Inflammatory macrophage treated with lipopolysaccharide for 1 hour (primary cell): ENCODE measurements around the gene MID1.

Experiments
- DNase-seq, 2 donors: peaks; one replicate each; pipeline ENCODE4 v3.0.0-alpha.2; 2020 to 2022

The MID1 gene

DNA sequence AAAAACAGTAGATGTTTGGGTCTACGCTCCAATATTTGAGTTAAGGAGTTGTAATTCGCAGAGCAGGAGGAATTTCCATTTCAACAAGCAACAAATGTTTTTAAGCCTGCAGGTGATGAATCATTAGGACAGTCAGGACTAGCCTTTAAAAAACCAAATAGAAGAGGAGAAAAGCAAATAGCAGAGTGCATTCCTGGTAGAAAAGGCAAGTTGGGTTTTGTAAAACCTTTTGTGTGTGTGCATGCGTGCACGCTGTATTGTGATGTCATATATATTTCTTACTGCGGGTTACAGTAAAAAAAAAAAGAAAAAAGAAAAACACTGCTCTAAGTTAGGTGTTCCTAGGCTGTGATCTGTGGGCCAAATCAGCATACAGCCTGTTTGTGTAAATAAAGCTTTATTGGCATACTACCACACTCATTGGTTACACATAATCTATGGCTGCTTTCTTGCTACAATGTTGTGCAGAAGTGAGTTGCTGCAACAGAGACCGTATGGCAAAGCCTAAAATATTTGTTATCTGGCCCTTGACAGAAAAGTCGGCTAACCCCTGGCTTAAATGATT is 135.6 kb downstream of the MID1 start:
- DNase-seq, result no peak

DNA sequence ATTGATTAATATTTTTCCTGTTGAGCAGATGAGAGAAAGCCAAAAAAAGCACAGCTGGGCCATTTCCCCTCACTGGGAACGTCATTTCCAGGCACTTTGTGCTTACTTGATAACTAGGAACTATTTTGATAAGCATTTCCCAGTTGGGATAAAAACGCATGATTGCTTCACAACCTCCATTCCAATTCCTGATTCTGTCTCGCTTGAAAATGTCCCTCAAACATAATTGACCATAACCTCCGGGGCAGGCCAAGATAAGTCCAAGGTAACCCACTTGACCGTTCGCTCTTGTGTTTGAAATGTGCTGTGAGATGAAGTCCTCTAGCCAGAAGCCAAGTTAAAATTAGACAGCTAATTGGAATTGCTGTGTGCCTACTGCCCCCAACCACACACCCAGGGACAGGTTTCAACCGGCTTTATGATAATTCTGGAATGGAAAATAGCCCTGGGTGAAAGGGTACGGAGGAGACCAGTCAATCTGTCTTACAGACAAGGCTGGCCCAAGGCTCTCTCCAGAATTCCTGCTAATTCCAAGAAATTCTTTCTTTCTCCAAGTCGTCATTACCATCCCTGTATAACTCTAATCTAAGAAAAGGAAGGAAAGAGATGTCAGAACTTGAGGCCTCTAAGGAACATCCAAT is 137.1 kb downstream of the MID1 start:
- no peak for DNase-seq

DNA sequence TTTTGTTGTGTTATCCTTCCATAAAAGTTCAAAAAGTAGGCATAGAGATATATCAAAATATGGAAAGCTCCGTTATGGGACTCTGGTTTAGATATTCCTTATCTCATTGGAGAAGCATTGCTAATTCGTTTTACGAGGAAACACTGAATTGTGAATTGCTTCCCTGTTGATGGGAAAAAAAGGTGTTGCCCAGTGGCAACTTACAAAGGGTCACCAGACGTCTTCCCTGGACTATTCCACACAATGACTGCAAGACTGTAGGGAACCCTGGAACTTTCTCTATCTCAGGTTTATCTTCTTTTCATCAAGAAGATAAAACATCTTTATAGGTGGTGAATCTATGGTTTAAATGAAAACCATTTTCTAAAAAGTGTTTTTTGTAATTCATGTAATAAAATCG is 137.7 kb downstream of the MID1 start:
- no peak for DNase-seq

DNA sequence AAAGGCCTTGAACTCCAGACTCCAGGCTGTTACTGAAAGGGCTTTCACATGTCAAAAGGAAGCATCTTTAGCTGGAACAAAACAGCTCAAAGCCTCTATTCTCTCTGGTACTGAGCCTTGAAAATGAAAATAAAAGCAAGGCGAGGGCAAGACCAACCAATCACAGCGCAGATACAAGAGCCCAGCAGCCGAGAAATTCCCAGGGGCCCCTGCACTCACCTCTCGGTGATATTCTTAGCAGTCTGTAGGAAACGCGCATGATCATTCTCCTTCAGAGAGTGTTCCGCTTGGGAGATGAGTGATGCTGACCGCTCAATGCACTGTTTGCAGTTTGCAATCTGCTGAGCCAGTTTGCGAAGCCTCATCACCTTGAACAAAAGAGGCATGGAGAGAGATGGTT is 138.1 kb downstream of the MID1 start:
- DNase-seq, result no peak

DNA sequence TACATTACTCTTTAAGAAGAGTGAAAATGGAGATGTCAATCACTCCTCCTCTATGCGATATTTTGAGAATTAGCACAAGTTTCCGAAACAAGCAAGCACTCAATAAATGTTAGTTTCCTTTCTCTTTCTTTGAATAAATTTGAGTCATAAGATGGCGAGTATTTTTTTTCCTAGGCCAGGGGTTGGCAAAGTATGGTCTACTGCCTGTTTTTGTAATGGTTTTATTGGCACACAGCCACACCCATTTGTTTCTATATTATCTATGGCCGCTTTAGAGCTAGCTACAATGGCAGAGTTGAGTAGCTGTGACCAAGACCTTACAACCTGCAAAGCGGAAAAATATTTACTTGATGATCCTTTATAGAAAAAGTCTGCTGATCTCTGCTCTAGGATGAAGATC is 139.5 kb downstream of the MID1 start:
- DNase-seq, result no peak

DNA sequence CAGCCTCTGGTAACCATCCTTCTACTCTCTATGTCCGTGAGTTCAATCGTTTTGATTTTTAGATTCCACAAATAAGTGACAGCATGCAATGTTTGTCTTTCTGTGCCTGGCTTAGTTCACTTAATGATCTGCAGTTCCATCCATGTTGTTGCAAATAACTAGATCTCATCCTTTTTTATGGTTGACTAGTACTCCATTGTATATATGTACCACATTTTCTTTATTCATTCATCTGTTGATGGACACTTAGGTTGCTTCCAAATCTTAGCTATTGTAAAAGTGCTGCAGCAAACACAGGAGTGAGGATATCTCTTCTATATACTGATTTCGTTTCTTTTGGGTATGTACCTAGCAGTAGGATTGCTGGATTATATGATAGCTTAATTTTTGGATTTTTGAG is 140.9 kb downstream of the MID1 start:
- no peak for DNase-seq

DNA sequence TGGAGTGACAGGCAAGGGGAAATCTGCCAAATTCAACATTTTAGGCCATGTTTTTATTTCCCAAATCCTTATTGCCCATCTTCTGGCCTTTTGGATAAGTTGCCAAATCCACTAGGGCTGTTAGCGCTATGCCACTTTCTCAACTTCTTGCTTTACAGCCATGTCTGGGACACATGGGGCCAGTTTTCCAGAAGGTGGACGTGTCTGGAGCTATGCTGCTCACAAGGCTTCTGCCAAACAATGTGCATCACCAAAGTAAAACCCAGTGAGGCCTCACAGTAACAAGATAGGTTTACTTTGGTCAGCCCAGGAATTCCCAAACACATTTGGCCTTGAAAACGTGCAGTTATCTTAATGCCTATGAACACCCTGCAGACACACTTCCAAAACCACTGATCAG is 142.9 kb downstream of the MID1 start:
- DNase-seq, result no peak

DNA sequence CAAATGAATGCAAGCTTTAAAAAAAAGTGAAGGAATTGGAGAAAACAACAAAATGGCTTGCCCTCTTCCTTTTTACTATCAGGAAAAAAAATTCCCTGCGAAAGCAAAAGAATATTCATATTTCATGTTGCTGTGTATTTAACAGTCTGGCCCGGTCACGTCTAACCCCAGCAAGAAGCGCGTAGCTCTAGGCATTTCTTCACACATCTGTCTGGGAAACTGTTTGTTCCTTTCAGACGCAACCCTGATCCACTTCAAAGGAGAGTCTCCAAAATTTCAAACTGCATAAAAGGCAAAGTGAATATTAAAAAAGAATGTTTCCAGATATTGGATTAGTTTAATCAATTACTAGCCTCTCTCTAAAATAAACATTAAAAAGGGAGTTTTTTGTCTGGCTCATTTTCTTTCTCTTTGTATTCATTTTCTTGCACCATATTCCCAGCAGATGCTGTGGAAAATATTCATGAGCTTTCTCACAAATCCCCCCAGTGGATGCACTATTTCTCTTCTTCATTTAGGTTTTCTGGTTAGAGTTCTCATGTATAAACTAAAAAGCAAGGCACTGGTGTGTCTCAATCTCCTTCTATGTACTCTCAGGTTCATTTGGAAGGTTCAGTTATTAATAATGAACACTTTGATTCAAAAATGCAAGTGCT is 145.3 kb downstream of the MID1 start:
- DNase-seq, result no peak

DNA sequence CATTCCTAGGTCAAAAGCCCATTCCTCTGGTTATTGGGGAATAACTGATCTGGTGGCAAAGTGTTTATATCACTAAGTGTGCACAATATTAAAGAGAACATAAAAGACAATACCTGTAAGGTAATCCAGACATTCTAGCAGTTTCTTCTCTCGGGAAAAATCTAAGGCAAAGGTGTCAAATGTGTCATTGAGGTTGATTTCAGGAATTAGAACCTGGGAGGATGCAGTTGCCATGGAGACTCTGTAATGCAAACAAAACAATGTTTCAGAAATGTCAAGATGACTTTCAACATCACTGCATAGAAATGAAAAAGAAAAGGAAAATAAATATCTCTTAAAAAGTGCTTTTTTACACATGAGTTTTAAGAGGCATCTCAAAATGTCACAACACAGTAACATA is 145.9 kb downstream of the MID1 start:
- no peak for DNase-seq

DNA sequence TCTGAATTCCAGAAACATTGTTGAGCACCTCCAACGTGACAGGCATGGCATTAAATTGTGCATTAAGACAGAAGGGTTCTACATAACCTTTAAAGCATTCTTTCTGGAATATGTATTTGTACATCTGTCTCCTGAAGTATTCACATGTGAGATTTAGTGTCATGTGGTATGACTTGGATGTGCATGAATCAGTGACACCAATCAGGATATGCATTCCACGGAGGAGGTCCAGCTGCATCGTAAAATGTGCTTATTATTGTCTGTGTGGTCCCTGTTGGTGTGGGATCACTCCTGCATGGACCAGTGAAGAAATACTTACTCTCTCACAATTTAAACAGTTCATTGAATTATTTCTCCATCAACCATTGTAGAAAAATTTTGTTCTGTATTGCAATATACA is 149.0 kb downstream of the MID1 start:
- DNase-seq, result no peak

DNA sequence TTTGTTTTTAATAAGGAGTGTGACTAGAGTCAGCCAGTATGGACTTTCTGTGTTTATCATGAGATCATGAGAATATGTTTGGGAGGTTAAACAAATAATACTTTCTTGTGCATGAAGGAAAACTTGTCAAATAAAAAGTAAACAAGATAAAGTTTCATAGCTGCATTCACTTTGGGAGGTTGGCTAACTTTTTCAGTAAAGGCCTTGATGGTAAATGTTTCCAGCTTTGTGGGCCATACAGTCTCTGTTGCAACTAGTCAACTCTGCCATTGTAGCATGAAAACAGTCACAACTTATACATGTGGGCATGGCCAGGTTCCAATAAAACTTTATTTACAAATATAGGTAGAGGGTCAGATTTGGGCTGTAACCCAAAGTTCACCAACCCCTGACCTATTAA is 150.4 kb downstream of the MID1 start:
- DNase-seq, result no peak

DNA sequence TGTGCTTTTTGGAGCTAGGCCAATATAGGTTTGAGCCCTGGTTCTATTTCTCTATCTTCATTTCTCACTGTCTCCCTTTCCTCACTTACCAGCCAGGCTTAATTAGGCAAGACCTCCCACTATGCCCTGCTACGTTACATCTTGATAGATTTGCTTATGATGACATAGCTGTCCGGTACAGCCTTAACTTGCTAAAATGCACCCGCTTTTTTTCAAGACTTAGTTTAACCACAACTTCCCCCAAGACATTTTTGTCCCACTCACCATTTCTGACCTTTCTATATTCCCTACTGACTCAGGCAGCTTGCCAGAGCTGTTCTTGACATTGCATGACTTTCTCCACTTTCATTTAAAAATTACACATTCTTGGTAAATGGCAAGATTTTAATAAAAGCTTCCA is 152.6 kb downstream of the MID1 start:
- DNase-seq, result peak; percentile 45 to 53

DNA sequence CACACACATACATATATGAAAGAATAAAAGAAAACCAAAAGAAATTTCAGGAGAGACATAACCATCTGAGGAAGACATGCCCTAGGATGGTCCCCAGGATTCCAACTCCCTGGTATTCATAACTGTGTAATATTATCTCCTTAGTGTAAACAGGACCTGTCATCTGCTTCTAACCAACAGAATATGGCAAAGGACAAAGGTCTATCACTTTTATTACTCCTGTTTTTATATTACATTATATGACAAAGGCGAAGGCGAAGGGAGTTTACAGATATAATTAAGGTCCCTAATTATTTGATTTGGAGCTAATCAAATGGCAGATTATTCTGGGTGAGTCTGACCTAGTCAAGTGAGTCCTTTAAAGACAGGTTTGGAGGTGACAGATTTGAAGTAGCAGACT is 155.1 kb downstream of the MID1 start:
- no peak for DNase-seq

DNA sequence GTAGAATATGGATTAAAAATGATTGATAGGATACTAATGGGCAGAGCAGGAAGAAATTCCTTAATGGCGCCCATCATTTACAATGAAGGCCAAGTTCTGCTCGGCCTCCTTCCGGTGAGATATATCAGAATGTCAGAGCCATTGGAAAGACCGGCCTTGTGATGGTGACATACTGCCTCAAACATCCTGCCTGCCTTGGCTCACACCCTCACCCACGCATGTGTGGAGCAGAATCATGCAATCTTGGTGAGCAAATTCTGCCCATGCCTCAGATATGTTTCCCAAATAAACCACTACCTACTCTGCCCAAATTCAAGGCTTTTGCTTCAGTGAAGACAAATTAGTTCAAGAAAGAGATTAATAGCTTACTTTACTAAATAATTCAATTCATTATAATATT is 163.3 kb downstream of the MID1 start:
- DNase-seq, result peak in 1 of 2 donors; percentile 33

DNA sequence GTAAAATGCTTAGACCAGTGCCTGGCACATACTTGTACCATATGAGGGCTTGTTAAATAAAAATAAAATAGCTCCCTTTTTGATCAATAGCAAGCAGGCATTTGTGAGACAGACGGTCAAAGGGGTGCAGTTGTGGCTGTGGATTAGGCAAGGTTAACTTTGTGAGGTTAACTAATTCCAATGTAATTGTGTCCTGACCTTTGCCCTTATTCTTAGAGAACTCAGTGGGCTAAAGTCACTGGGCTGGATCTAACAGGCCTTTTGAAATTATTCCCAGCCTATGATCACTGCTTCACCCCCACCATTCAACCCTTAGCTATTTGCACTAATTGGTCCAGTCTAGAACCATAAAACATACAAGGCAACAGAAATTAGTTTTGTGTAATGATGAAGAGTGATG is 166.4 kb downstream of the MID1 start:
- no peak for DNase-seq

DNA sequence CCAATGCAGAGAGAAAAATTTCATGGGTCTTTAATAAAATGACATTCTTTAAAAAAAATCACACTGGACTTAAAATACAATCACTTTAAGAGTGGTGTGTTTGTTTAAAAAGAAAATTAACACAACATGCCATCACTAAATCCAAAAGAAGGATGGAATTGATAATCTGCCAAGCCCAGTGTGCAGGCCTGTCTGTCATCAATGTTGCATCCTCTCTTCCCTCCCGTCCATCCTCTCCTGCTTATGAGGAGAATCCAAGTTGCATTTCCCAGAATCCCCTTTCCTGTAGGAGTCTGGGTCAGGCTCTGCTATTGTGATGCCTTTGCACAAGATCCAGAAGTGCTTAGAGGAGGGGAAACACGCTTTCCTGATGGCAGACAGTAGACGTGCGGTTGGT is 169.4 kb downstream of the MID1 start:
- DNase-seq, result no peak

DNA sequence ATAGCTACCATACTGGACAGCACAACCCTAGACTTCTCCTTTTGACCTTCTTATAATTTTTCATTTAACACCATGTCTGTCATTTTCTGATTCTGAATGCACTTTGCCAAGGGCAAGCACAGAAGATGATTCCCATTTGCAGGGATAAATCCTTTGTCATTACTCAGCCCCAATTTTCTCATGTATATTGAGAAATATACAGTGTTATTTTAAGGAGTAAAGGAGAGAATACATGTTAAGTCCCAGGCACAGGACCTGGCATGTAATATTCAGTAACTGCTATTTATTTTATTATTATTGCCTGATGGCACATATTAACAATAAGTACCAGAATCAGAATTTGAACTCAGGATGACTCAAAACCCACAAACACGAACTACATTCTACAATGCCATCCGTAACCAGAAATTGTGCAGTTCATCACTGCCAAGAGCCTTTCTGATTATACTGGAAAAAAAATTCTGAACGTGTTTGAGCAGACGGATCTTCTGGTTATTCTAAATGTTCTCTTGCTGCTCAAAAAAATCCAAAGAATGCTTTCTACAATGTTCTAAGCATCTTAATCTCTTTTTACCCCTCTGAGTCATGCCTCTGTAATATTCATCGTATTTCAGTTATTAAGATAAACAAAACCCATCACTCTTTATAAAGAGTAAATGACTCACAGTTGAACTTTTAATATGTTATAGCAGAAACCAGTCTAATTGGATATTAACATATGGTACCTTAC is 170.0 kb downstream of the MID1 start:
- no peak for DNase-seq

DNA sequence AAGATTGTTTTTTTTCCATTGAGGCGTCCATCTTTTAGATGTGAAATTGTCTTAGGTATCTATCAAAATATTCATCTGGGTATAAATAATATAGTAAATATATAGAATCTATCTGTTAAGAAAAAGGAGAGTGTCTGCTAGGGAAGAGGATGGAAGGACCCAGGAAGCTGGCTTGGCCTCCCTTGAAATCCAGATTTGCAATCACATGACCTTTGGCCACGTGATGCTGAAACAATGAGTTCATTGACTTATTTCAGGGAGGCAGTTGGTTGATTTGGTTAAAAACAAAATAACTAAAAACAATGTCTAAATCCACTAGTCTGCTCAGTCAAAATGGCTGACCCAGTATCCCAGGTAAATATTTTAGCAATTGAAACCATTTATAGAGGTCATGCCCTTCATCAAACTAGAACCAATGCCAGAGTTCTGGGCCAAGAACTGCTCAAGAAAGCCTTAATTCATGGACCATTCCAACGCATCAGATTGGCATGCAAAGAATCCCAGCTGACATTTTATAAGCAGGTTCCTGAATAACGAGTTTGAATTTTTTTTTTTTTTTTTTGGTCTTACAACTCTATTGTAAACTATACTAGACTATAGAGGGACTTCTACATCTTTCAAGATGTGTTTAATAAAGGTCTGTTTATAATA is 172.7 kb downstream of the MID1 start:
- no peak for DNase-seq

DNA sequence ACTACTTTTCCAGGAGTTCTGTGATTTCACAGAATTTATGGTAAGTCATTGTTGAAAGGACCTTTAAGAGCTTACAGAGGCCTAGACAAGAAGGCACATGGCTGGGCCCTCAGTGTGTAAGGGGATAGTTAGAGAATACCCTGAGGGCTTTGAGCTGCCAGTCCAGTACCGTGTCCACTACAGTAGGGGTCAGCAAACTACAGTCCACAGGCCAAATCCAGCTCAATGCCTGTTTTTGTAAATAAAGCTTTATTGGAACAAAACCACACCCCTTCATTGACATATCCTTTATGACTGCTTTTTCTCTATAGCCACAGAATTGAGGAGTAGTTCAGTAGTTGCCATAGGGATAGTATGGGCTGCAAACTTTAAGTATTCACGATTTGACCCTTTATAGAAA is 176.2 kb downstream of the MID1 start:
- DNase-seq, result no peak

DNA sequence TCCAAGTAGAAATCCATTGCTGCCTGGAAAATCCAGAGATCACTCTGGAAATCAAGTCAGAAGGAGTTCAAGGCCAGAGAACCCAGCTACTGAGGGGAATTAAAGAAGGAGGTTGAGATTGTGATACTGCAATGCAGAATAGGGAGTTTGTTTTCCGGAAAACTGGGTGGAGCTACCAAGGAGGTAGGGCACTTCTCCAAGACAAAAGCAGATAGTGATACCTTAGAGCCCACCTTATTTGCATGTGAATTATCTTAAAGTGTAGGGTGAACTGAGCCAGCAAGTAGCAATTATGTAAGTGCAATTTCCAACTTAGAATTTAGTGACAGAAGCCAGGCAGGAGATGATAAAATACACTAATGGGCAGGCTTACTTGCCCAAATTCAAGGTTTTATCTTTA is 178.9 kb downstream of the MID1 start:
- no peak for DNase-seq

DNA sequence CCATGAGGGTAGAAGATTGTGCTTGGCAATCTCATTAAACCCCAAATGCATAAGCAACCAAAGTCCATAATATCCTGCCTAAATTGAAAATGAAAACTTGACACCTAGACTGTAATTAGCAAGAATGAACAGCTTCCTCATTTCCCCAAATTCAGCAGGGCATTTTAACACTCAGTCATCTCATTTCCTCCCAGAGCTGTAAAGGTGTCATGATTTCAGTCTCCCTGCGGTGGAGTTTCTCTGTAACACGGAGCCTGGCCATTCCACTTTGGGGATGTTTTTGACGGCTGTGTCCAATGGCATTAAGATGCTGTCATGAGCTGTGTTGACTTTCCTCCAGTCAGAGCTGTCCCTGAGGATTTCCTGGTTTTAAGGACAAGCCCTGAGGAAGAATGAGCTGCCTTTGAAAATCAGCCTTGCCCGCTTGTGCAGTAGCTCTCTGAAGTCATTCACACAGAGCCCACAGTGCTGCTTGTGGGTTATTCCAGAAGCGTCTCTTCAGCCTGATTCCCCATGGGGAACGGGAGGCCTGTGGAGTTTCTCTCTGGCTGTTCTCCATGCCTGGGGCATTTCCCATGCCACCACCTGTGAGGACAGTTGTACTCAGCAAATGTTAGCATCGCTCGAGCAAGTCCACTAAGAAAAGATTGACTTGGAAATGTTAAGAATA is 187.0 kb downstream of the MID1 start:
- DNase-seq, result no peak

DNA sequence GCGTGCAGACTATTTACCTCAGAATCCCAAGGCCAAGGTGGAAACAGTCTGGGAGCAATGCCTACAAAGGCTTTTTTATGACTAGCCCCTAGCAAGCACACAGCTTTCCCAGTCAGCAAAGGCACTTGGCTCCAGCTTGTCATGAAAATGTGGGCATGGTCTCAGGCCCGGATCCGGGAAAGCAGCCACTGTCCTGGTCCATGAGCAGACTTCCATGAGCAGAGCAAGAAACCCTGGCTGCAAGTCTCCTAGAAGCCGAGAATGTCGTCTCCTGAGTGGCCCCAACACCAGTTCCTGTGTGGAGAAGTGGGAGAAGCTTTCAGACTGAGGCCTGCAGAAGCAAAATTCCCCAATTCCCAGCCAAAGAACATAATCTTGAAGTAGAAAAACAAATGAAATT is 190.5 kb downstream of the MID1 start:
- no peak for DNase-seq

DNA sequence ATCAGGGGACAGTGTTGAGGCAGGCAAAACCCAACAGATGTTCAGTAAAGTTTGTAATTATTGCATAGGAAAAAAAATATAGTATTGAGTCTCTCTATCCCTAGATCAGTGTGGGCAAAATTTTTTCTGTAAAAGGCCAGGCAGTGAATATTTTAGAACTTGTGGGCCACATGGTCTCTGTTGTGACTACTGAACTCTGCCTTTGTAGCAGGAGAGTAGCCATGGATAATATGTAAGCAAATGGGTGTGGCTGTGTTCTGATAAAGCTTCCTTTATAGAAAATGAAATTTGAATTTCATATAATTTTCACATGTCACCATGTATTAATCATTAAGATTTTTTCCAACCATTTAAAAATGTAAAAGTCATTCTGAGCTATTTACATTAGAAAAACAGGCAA is 193.1 kb downstream of the MID1 start:
- no peak for DNase-seq
